Motor neuron (in vitro differentiated cells): ENCODE measurements around the gene CCDC27. TPM values are rescaled to one million over a fixed set of nuclear protein-coding genes. Genes with fewer than 3 reads are reported as not detected.

ENCODE experiments used
- ATAC-seq, 8 experiments: fragments of 200-7000 bp; cut with Tn5 transposase; replicated peaks in 6 of 8; 2 replicates each; pipeline ENCODE4 v1.8.0; 2021; ENCODE audit warnings: mild to moderate bottlenecking in 8 of 8, moderate library complexity in 8 of 8
- H3K27ac ChIP-seq, 2 donors: fragments of 250-450 bp; sonication (Bioruptor Pico); 2 replicates each; pipeline ENCODE4 v1.9.0; 2021; ENCODE audit warnings: antibody characterized with exemption in 2 of 2, mild to moderate bottlenecking in 2 of 2, moderate library complexity in 1 of 2
- H3K4me1 ChIP-seq, 2 donors: fragments of 250-450 bp; sonication (Bioruptor Pico); replicated peaks in 1 of 2; 2 replicates each; pipeline ENCODE4 v1.6.1; 2021; ENCODE audit warnings: antibody characterized with exemption in 2 of 2, mild to moderate bottlenecking in 2 of 2, moderate library complexity in 1 of 2
- H3K4me3 ChIP-seq, 5 donors: fragments of 250-450 bp; sonication (Bioruptor Pico); 2 replicates each; pipeline ENCODE4 v1.9.0; 2021; ENCODE audit warnings: antibody characterized with exemption in 5 of 5, mild to moderate bottlenecking in 5 of 5, moderate library complexity in 4 of 5
- WGBS, 10 experiments: fragments of 450-650 bp; shearing (Covaris generic); methylation state at CpG; one replicate each; pipeline ENCODE4 v1.0.0; 2022; 5-methylcytosine and 5-hydroxymethylcytosine counted together
- in situ Hi-C, 9 experiments: fragments of 400-800 bp; cut with MboI; loops; one replicate each; pipeline ENCODE4 v1.15.0; 2021; ENCODE audit warnings: low sequenced_read_pairs in 9 of 9, low pct_unique_long_range_greater_than_20kb in 2 of 9; ENCODE audit not compliant: unreplicated experiment in 9 of 9
- total RNA-seq, 8 experiments: library from RNA; unstranded; fragments of 300-600 nt; gene quantifications; 2 replicates each; pipeline versions ENCODE4 v1.2.3 to v1.2.4, GENCODE V29; 2022

CCDC27 gene
- total RNA-seq, 8 experiments from 2014 or later, result 0.11 to 1.2 (median 0.25) TPM; not detected in 1

- H3K4me3 ChIP-seq, result no peak overlapping the region
- peaks cover 2 to 19% of the 10 kb centered on the region in 2 donors for H3K4me1 ChIP-seq
- ATAC-seq, result peak in 6 of 8 experiments; percentile 16 to 53 (median 34)
- 0 to 100% (median 48%) methylated on average over 1 to 20 of the region's 24 CpGs for WGBS, 10 experiments
- no peak overlapping the region for H3K27ac ChIP-seq
- in situ Hi-C loops, result no loop called here
These were observed 40.3 kb upstream of the CCDC27 start for GRCh38 chr1:3711780-3712451.

GRCh38 chr1:3712573-3713535, 39.4 kb upstream of the CCDC27 start:
- peak in 2 of 8 experiments; percentile 34 to 40 for ATAC-seq

GRCh38 chr1:3713840-3714239, 38.4 kb upstream of the CCDC27 start:
- H3K4me1 ChIP-seq, result peaks cover 21 to 31% of the 10 kb centered on the region in 2 donors
- in situ Hi-C loops, result no loop called here

More at GRCh38 chr1:3712573-3713535, 39.4 kb upstream of the CCDC27 start:
- Histone ChIP-seq H3K4me1 (peaks cover 11 to 29% of the 10 kb centered on the region in 2 donors), H3K4me3 (no peak overlapping the region), H3K27ac (no peak overlapping the region)
- in situ Hi-C loops, result no loop called here
- WGBS, 10 experiments, result 20 to 86% (median 55%) methylated on average over 1 to 11 of the region's 19 CpGs; no CpG with 5 or more reads in 4 of the 10 experiments

GRCh38 chr1:3714284-3714741, 37.9 kb upstream of the CCDC27 start:
- no peak for ATAC-seq
- peaks cover 26 to 33% of the 10 kb centered on the region in 2 donors for H3K4me1 ChIP-seq
- in situ Hi-C loops, result no loop called here
- no peak overlapping the region for H3K27ac ChIP-seq
- H3K4me3 ChIP-seq, result no peak overlapping the region
- WGBS, 10 experiments, result 83 to 90% methylated on average over 1 to 2 of the region's 10 CpGs; no CpG with 5 or more reads in 8 of the 10 experiments

More at GRCh38 chr1:3713840-3714239, 38.4 kb upstream of the CCDC27 start:
- Histone ChIP-seq H3K27ac (no peak overlapping the region), H3K4me3 (no peak overlapping the region)
- 55 to 100% (median 79%) methylated on average over 1 to 6 of the region's 7 CpGs; no CpG with 5 or more reads in 5 of the 10 experiments for WGBS, 10 experiments
- ATAC-seq, result no peak

- no peak for ATAC-seq
- in situ Hi-C loops, result no loop called here
- Histone ChIP-seq H3K4me3 (no peak overlapping the region), H3K27ac (no peak overlapping the region), H3K4me1 (peaks cover 29 to 37% of the 10 kb centered on the region in 2 donors)
- 80 to 100% (median 88%) methylated on average over 1 to 4 of the region's 10 CpGs; no CpG with 5 or more reads in 7 of the 10 experiments for WGBS, 10 experiments
These were observed 37.4 kb upstream of the CCDC27 start for GRCh38 chr1:3714814-3715213.

- ATAC-seq, result no peak
- H3K4me1 ChIP-seq, result peaks cover 29 to 37% of the 10 kb centered on the region in 2 donors
- WGBS, 10 experiments, result 66 to 68% methylated on average over 4 to 5 of the region's 6 CpGs; no CpG with 5 or more reads in 8 of the 10 experiments
- in situ Hi-C loops, result no loop called here
- H3K27ac ChIP-seq, result no peak overlapping the region
- no peak overlapping the region for H3K4me3 ChIP-seq
These were observed 35.9 kb upstream of the CCDC27 start for GRCh38 chr1:3716351-3716750.

- Histone ChIP-seq H3K4me3 (no peak overlapping the region), H3K27ac (no peak overlapping the region), H3K4me1 (peaks cover 29 to 37% of the 10 kb centered on the region in 2 donors)
- 39 to 100% (median 64%) methylated on average over 1 to 9 of the region's 33 CpGs; no CpG with 5 or more reads in 5 of the 10 experiments for WGBS, 10 experiments
- in situ Hi-C loops, result no loop called here
- ATAC-seq, result peak in 5 of 8 experiments; percentile 24 to 52 (median 44)
These were observed 35.1 kb upstream of the CCDC27 start for GRCh38 chr1:3717041-3717714.

DNA sequence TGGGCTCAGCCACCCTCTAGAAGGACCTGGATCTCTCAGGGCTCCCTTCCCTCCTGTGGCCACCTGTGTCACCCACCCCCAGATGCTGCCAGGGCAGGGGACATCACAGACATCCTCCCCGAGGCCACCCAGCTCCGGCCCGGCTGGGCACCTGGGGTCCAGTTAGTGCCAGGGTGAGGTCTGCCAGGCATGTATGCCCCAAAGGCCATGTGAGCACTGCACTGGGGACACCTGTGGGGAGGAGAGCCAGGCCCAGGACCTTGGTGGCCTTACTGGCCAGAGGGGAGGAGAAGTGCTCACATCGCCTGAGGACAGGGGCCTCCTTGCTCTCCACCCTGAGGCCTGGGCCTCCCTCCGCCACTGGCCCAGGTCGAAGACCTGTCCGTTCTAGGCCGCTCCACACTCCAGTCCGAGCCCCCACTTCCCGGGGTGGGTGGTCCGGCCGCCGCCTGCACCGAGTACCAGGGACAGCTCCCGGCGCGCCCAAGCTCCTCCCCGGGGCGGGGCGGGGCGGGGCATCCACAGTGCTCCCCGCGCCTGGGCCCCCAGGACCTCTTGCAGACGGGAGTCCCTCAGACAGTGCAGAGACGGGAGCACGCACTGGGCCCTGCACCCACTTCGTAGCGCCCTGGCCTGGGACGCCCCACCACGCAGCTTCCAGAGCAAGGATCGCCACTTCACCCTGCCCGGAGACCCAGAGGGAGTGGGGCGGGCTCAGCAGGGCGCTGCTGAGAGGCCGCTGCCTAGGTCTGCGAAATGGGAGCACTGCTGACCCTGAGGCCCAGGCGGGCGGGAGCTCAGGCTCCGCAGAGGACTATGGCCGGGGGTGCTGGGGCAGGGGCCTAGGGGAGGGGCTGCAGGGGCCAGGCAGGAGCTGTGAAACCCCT, 34.3 kb upstream of the CCDC27 start:
- 19 to 33% (median 21%) methylated on average over 3 to 9 of the region's 40 CpGs; no CpG with 5 or more reads in 7 of the 10 experiments for WGBS, 10 experiments
- in situ Hi-C loops, result no loop called here
- ATAC-seq, result peak; percentile 36 to 85 (median 66)
- Histone ChIP-seq H3K4me3 (no peak overlapping the region), H3K4me1 (peaks cover 29 to 34% of the 10 kb centered on the region in 2 donors), H3K27ac (no peak overlapping the region)

GRCh38 chr1:3718764-3719163, 33.5 kb upstream of the CCDC27 start:
- Histone ChIP-seq H3K27ac (no peak overlapping the region), H3K4me1 (peaks cover 29 to 34% of the 10 kb centered on the region in 2 donors), H3K4me3 (no peak overlapping the region)
- peak in 1 of 8 experiments; percentile 6 for ATAC-seq
- in situ Hi-C loops, result no loop called here
- WGBS, 10 experiments, result 17 to 66% (median 50%) methylated on average over 2 to 8 of the region's 14 CpGs; no CpG with 5 or more reads in 7 of the 10 experiments

- in situ Hi-C loops, result no loop called here
- H3K27ac ChIP-seq, result no peak overlapping the region
- ATAC-seq, result no peak
- no peak overlapping the region for H3K4me3 ChIP-seq
- peaks cover 24 to 26% of the 10 kb centered on the region in 2 donors for H3K4me1 ChIP-seq
- 36 to 100% (median 60%) methylated on average over 1 to 12 of the region's 20 CpGs; no CpG with 5 or more reads in 5 of the 10 experiments for WGBS, 10 experiments
These were observed 30.2 kb upstream of the CCDC27 start for GRCh38 chr1:3721955-3722465.

- ATAC-seq, result no peak
- 43% methylated on average over 1 of the region's 3 CpGs; no CpG with 5 or more reads in 9 of the 10 experiments for WGBS, 10 experiments
- in situ Hi-C loops, result no loop called here
These were observed 29.4 kb upstream of the CCDC27 start for GRCh38 chr1:3722846-3723245.

More at GRCh38 chr1:3722846-3723245, 29.4 kb upstream of the CCDC27 start:
- Histone ChIP-seq H3K27ac (no peak overlapping the region), H3K4me3 (no peak overlapping the region), H3K4me1 (peaks cover 17 to 18% of the 10 kb centered on the region in 2 donors)
